Astrocyte (in vitro differentiated cells and primary cell): ENCODE results near the gene RAP1A. TPM values are rescaled to one million over a fixed set of nuclear protein-coding genes. Genes with fewer than 3 reads are reported as not detected.

Experiments used
- DNase-seq: peaks from one replicate; pipeline ENCODE4 v3.0.0-alpha.2; 2010; ENCODE audit warnings: low read depth
- FAIRE-seq: peaks from 2 replicates; lab custom pipeline; 2011; peaks lifted over from hg19 to GRCh38; lab: Jason Lieb, UNC
- H2AFZ ChIP-seq: 2 replicates; pipeline ENCODE4 v1.6.0; 2012; ENCODE audit warnings: low read depth, low read length, inconsistent platforms
- H3K27ac ChIP-seq: 2 replicates; pipeline ENCODE4 v1.5.1; 2011; ENCODE audit warnings: low read depth, low read length, inconsistent platforms
- H3K27me3 ChIP-seq: 2 replicates; pipeline ENCODE4 v1.6.0; 2011; ENCODE audit warnings: low read length, inconsistent platforms; ENCODE audit not compliant: insufficient read depth
- H3K36me3 ChIP-seq: 2 replicates; pipeline ENCODE4 v1.5.1; 2011; ENCODE audit warnings: low read length, inconsistent platforms; ENCODE audit not compliant: insufficient read depth
- H3K4me1 ChIP-seq: 2 replicates; pipeline ENCODE4 v1.5.1; 2011; ENCODE audit warnings: low read length, inconsistent platforms; ENCODE audit not compliant: insufficient read depth
- H3K4me2 ChIP-seq: 2 replicates; pipeline ENCODE4 v1.6.0; 2012; ENCODE audit warnings: low read length, inconsistent platforms
- H3K4me3 ChIP-seq: 2 replicates; pipeline ENCODE4 v1.5.1; 2011; ENCODE audit warnings: low read depth, mild to moderate bottlenecking, low read length, inconsistent platforms; ENCODE audit not compliant: insufficient read depth
- H3K79me2 ChIP-seq: 2 replicates; pipeline ENCODE4 v1.6.0; 2012; ENCODE audit warnings: mild to moderate bottlenecking, low read length, inconsistent platforms; ENCODE audit not compliant: insufficient read depth
- H3K9ac ChIP-seq: 2 replicates; pipeline ENCODE4 v1.6.0; 2012; ENCODE audit warnings: mild to moderate bottlenecking, low read length, inconsistent platforms
- H3K9me3 ChIP-seq: 2 replicates; pipeline ENCODE4 v1.5.1; 2012; ENCODE audit warnings: low read depth, mild to moderate bottlenecking, low read length, inconsistent platforms; ENCODE audit not compliant: insufficient read depth
- H4K20me1 ChIP-seq: 2 replicates; pipeline ENCODE4 v1.6.0; 2012; ENCODE audit warnings: low read length, inconsistent platforms; ENCODE audit not compliant: insufficient read depth
- H3K27ac Mint-ChIP-seq: one replicate; pipeline ENCODE4 v1.8.0; 2021; ENCODE audit warnings: mild to moderate bottlenecking, mixed read lengths; ENCODE audit not compliant: unreplicated experiment
- H3K27me3 Mint-ChIP-seq: one replicate; pipeline ENCODE4 v1.8.0; 2021; ENCODE audit warnings: low read depth, mixed read lengths; ENCODE audit not compliant: unreplicated experiment
- H3K36me3 Mint-ChIP-seq: one replicate; pipeline ENCODE4 v1.8.0; 2021; ENCODE audit warnings: low read depth, mixed read lengths; ENCODE audit not compliant: unreplicated experiment
- H3K4me1 Mint-ChIP-seq: one replicate; pipeline ENCODE4 v1.8.0; 2021; ENCODE audit warnings: low read depth, mixed read lengths; ENCODE audit not compliant: unreplicated experiment
- H3K4me3 Mint-ChIP-seq: one replicate; pipeline ENCODE4 v1.8.0; 2021; ENCODE audit warnings: mild to moderate bottlenecking, moderate library complexity, mixed read lengths; ENCODE audit not compliant: unreplicated experiment
- H3K9me3 Mint-ChIP-seq: one replicate; pipeline ENCODE4 v1.8.0; 2021; ENCODE audit warnings: mild to moderate bottlenecking, mixed read lengths; ENCODE audit not compliant: unreplicated experiment
- CTCF ChIP-seq: IDR thresholded peaks from 2 replicates; pipeline ENCODE4 v1.5.1; 2011; ENCODE audit warnings: low read depth, mild to moderate bottlenecking, inconsistent platforms, low read length, moderate library complexity; ENCODE audit not compliant: insufficient read depth
- EZH2 ChIP-seq: IDR thresholded peaks from 2 replicates; pipeline ENCODE4 v1.6.1; 2012; ENCODE audit warnings: mild to moderate bottlenecking, low read length, inconsistent platforms; ENCODE audit not compliant: insufficient read depth
- total RNA-seq: library from RNA; stranded (reverse); gene quantifications from 2 replicates; pipeline ENCODE4 v1.2.1, GENCODE V29; 2021

Gene RAP1A
- total RNA-seq, 1 donor from 2014 or later, result 66.6 TPM

DNA sequence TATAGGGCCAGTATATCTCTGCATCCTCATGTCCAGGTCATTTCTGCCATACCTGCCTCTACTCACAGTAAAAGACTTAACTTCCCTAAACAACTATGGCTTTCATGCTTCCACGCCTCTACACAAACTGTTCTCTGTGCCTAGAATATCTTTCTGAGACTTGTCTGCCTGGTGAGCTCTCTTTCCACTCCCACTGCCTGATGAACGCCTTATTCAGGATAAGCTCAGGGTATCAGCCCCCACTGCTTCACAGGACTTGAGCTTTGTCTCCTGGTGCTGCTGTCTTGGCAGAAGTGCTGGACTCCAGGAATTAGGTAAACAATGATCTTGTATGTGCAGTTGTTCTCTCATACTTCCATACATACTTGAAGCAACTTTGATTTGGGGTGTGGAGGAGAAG is 131.3 kb downstream of the RAP1A start:
- Histone ChIP-seq H3K36me3 (no peaks in the 10 kb centered on the region), H2AFZ (no peak overlapping the region), H3K4me1 (peaks cover 7% of the 10 kb centered on the region), H3K79me2 (peaks cover 2% of the 10 kb centered on the region), H3K4me2 (no peak overlapping the region), H3K27ac (no peak overlapping the region), H3K9me3 (no peaks in the 10 kb centered on the region), H3K9ac (no peak overlapping the region), H3K4me3 (no peak overlapping the region), H3K27me3 (no peaks in the 10 kb centered on the region), H4K20me1 (no peaks in the 10 kb centered on the region)
- H3K27me3 Mint-ChIP-seq, result peaks cover 12% of the 10 kb centered on the region
- no peaks in the 10 kb centered on the region for H3K36me3 Mint-ChIP-seq
- no peak for DNase-seq
- TF ChIP-seq EZH2 (no peak), CTCF (no peak)
- no peak overlapping the region for H3K4me3 Mint-ChIP-seq
- H3K27ac Mint-ChIP-seq, result no peak overlapping the region
- H3K4me1 Mint-ChIP-seq, result peaks cover 8% of the 10 kb centered on the region
- H3K9me3 Mint-ChIP-seq, result no peaks in the 10 kb centered on the region
- FAIRE-seq, result no peak

DNA sequence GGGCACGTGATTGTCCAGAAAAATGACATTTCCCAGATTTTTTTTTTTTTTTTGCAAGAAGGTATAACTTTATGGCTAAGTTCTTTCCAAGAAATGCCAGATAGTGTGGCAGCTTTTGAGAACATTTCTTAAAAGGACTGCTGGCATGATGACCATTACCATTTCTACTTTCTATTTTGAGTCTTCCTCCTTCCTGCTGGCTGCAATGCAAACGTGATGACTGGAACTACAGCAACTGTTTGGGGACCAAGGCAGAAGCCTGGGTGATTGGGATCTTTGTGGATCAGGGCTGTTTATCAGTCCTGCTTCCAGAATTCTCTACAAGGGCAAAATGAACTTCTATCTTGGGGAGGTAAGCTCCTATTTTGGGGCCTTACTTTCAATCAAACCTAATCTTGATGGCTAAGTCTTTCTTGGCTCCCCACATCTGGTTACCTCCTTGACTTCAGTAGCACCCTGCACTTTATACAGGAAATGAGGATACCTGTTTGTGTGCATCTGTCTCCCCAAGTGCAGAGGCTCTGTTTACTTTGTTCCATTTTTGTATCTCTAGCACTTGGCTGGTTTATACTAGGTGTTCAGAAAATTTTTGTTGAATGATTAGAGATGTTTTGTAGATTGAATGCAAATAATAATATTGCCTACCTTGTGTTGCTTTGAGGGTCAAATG is 132.5 kb downstream of the RAP1A start:
- FAIRE-seq, result no peak
- H3K9me3 Mint-ChIP-seq, result no peaks in the 10 kb centered on the region

More for the DNA sequence above, 132.5 kb downstream of the RAP1A start:
- Histone ChIP-seq H3K4me3 (no peak overlapping the region), H3K9me3 (no peaks in the 10 kb centered on the region), H2AFZ (no peak overlapping the region), H3K27ac (no peak overlapping the region), H3K36me3 (no peaks in the 10 kb centered on the region), H3K4me2 (no peak overlapping the region), H3K4me1 (peaks cover 15% of the 10 kb centered on the region), H4K20me1 (peaks cover 5% of the 10 kb centered on the region), H3K79me2 (peaks cover 13% of the 10 kb centered on the region), H3K27me3 (no peaks in the 10 kb centered on the region), H3K9ac (no peak overlapping the region)
- peaks cover 12% of the 10 kb centered on the region for H3K27me3 Mint-ChIP-seq
- H3K4me1 Mint-ChIP-seq, result peaks cover 12% of the 10 kb centered on the region
- no peaks in the 10 kb centered on the region for H3K36me3 Mint-ChIP-seq
- no peak overlapping the region for H3K27ac Mint-ChIP-seq
- TF ChIP-seq EZH2, result no peak
- no peak for TF ChIP-seq CTCF
- H3K4me3 Mint-ChIP-seq, result no peak overlapping the region
- no peak for DNase-seq
